ENCODE measurements around the gene MMADHC. TPM values are rescaled to one million over a fixed set of nuclear protein-coding genes. Genes with fewer than 3 reads are reported as not detected.

Gene MMADHC
- polyA plus RNA-seq, 1 experiment: 72.6 TPM

DNA sequence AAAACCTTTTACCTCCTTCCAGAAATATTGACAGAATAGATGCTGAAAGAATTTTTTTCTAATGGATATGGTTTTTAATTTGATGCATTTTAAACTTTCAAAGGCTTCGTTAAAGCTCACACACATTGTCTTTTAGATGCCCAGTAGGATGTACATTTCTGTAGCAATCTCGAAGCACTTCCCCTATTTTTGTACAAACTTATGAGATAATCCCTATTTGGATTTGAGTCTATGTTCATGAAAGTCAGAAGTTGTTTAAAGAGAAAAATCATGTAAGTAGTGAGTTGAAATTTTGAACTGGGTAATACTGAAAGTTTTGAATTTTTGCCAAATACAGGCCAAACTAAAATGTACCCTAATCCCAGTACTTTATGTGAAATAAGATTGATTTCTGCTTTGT, 38.1 kb upstream of the MMADHC start:
- no peak for DNase-seq (ENCODE audit: low read depth)
- Histone ChIP-seq H3K36me3 (ENCODE audit: control insufficient read depth, insufficient read depth, low read length) (no peaks in the 10 kb centered on the region), H3K4me3 (ENCODE audit: low read depth, low read length) (no peak overlapping the region), H3K27me3 (ENCODE audit: control insufficient read depth, insufficient read depth, low read length) (no peaks in the 10 kb centered on the region)
- ChIA-PET POLR2A (no interaction called here), CTCF (no interaction called here)
- TF ChIP-seq CTCF (IDR thresholded peaks at IDR 0.05; ENCODE audit: insufficient read depth, low read depth, low read length): no peak

- POLR2A ChIA-PET: no interaction called here
- Histone ChIP-seq H3K36me3 (ENCODE audit: control insufficient read depth, insufficient read depth, low read length) (no peaks in the 10 kb centered on the region), H3K27me3 (ENCODE audit: control insufficient read depth, insufficient read depth, low read length) (no peaks in the 10 kb centered on the region), H3K4me3 (ENCODE audit: low read depth, low read length) (no peak overlapping the region)
- no peak for TF ChIP-seq CTCF (IDR thresholded peaks at IDR 0.05; ENCODE audit: insufficient read depth, low read depth, low read length)
- DNase-seq (ENCODE audit: low read depth): no peak
- CTCF ChIA-PET: no interaction called here
These were observed 37.7 kb upstream of the MMADHC start for GRCh38 chr2:149625271-149625670.

- DNase-seq (ENCODE audit: low read depth): no peak
- no peak for TF ChIP-seq CTCF (IDR thresholded peaks at IDR 0.05; ENCODE audit: insufficient read depth, low read depth, low read length)
- ChIA-PET POLR2A (interaction anchor here (0.5 kb wide), 1 partner anchor 1128 kb away, joined by 4 read pairs; no protein-coding TSS in a partner anchor), CTCF (no interaction called here)
- Histone ChIP-seq H3K27me3 (ENCODE audit: control insufficient read depth, insufficient read depth, low read length) (no peaks in the 10 kb centered on the region), H3K4me3 (ENCODE audit: low read depth, low read length) (no peak overlapping the region), H3K36me3 (ENCODE audit: control insufficient read depth, insufficient read depth, low read length) (no peaks in the 10 kb centered on the region)
These were observed 34.8 kb upstream of the MMADHC start for GRCh38 chr2:149622343-149622742.

DNA sequence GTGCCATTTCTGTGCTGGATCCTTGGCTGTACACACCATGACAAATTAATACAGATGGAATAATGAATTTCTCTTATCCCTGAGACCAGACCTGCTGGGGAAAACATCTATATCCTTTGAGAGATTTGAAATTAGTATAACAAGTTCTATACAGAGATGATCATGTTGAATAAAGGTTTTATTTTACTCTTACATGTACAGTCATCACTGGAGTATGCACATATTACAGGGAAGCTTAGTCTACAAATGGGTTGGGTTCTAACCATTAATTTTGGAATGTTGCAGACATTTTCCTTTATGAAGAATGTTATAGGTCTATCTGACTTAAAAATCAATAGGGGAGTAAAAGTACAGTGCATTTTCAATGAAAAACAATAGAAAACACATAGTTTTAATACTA, 29.9 kb upstream of the MMADHC start:
- ChIA-PET CTCF (interaction anchor here (0.5 kb wide), 1 partner anchor 1434 kb away, joined by 3 read pairs; no protein-coding TSS in a partner anchor), POLR2A (no interaction called here)
- DNase-seq (ENCODE audit: low read depth): no peak
- Histone ChIP-seq H3K27me3 (ENCODE audit: control insufficient read depth, insufficient read depth, low read length) (no peaks in the 10 kb centered on the region), H3K4me3 (ENCODE audit: low read depth, low read length) (no peak overlapping the region), H3K36me3 (ENCODE audit: control insufficient read depth, insufficient read depth, low read length) (no peaks in the 10 kb centered on the region)
- no peak for TF ChIP-seq CTCF (IDR thresholded peaks at IDR 0.05; ENCODE audit: insufficient read depth, low read depth, low read length)

DNA sequence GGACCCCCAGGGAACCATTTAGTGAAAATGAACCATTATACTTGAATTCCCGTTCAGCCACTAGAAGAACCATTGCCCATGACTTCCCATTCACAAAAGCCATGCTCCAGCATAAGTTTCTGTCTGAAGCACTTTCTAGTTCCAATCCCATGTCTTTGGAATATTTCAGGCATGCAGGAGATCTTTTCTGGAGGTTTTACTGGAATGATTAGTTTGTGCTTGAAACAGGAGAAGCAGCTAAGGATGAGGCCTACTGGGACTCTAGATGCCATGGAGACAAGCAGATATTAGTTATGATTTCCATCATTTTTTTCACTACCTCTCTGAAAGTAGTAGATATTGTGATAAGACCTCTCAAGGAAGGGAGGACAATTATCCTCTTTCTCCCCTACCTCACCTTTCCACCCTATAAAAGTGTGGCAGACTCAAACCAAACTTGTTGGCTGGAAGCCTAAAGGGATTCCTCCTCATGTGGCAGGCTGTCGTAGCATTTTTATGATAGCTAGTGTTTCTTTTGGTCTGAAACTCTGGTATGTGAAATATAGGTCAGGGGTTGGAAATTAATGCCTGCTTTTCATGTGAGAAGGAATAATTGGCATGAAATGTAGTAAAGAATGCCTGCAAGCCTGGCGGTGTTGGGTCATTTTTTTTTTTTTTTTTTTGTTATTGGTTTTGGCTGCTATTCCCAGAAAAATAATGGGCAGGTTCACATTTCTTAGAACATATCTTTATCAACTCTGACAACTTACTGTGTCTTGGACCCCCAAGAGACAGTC, 29.3 kb upstream of the MMADHC start:
- Histone ChIP-seq H3K4me3 (ENCODE audit: low read depth, low read length) (no peak overlapping the region), H3K27me3 (ENCODE audit: control insufficient read depth, insufficient read depth, low read length) (no peaks in the 10 kb centered on the region), H3K36me3 (ENCODE audit: control insufficient read depth, insufficient read depth, low read length) (no peaks in the 10 kb centered on the region)
- no peak for DNase-seq (ENCODE audit: low read depth)
- ChIA-PET CTCF (no interaction called here), POLR2A (interaction anchor here (0.7 kb wide), 1 partner anchor 1395 kb away, joined by 6 read pairs; no protein-coding TSS in a partner anchor)
- no peak for TF ChIP-seq CTCF (IDR thresholded peaks at IDR 0.05; ENCODE audit: insufficient read depth, low read depth, low read length)

All from BJ (cell line).